Left renal cortex interstitium (tissue), 4 donors: ENCODE results near the gene PRF1. TPM values are rescaled to one million over a fixed set of nuclear protein-coding genes. Genes with fewer than 3 reads are reported as not detected.
A peak's percentile ranks its signal among the peaks of the same experiment; 100 is the strongest.

Experiments
- DNase-seq, 4 donors: peaks; one replicate each; pipeline ENCODE4 v3.0.0-alpha.2; 2013; ENCODE audit warnings: low read depth in 4 of 4, low spot score in 2 of 4, missing footprints in 1 of 4
- polyA plus RNA-seq, 4 donors: library from polyadenylated mRNA; unstranded; fragments of 120-200 nt; gene quantifications; one replicate each; pipeline ENCODE4 v1.2.1, GENCODE V29; 2013; ENCODE audit not compliant: insufficient read length in 4 of 4

PRF1 gene
- polyA plus RNA-seq, 4 donors, result 0.33 to 1.1 (median 0.67) TPM

DNA sequence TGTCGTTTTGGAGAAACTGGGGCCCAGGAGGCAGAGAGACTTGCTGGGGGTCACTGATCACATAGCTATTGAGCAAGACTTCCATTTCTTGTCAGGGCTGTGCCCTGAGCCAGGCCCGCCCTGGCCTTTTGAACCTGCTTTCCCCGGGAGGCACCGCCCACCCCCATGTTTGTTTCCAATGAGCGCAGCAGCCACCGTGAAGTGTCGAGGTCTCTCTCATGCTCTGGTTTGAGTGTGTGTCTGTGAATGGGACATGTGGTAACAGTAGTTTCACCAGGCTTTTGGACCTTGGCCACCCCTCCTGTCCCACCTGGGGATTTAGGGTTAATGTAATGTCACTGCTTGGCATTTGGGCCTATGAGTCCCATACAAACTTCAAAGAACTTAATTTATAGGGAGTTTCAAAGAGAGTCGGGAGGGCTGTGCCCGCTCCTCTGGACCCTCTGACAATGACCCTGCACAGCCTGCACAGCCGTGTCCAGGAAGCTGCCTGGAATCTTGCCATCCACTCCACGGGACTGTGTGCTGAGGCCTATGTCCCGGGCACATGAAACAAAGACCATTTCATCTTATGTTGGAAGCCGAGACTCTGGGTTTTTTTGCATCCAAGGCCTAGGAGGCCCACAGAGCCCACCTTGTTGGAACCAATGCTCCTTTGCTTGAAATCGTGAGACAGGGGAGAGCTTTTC, 6.3 kb downstream of the PRF1 start:
- no peak for DNase-seq

DNA sequence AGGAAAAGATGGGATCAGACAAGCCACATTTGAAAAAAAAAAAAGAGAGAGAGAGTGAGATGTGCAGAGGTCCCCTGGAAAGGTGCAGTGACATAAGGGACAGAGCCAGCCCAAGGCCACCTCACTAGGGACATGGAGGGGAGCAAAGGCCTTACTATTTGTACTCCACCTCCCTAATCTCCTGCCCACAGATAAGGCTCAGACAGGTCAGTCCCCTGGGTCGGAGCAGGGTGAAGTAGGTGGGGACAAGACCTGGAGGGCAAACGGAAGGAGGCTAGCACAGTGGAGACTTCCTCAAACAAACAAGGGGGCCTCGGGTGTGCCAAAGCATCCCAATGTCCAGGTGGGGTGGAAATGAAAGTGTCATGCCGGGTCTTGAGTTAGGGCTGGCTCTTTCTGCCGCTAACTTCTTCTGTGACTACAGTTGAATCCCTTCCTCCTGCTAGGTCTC, 7.0 kb downstream of the PRF1 start:
- DNase-seq, result no peak

DNA sequence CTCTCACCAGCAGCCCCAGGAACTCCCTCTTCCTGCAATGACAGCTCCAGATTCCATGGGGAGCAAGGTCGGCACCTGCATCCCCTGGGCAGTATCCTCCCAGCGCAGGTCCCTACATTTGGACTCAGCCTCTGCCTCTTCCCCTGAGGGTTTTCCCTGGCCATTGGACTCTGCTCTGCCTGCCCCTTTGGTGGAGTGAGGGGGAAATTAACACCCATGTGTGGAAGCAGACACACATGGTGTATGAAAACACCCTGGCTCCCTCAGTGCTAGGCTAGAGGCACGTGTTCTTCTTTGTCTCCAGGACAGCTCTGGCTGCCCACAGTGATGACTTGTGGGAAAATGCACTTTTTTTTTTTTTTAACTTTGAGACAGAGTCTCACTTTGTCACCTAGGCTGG, 8.4 kb downstream of the PRF1 start:
- no peak for DNase-seq

DNA sequence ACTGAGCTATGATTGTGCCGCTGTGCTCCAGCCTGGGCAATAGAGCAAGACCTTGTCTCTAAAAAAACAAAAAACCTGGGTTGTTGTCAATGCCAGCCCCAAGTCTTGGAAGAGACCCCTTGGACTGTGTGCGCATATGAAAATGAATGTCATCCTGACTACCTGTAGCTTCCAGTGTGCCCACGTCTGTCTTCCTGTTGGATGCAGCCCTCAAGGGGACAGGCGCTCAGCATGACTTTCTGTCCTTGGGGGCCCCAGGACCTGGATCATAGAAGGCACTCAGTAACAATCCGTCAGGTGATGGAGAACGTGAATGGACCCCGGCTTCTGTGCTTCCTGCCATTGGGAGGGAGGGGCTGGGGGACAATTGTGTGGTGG, 9.0 kb downstream of the PRF1 start:
- no peak for DNase-seq

DNA sequence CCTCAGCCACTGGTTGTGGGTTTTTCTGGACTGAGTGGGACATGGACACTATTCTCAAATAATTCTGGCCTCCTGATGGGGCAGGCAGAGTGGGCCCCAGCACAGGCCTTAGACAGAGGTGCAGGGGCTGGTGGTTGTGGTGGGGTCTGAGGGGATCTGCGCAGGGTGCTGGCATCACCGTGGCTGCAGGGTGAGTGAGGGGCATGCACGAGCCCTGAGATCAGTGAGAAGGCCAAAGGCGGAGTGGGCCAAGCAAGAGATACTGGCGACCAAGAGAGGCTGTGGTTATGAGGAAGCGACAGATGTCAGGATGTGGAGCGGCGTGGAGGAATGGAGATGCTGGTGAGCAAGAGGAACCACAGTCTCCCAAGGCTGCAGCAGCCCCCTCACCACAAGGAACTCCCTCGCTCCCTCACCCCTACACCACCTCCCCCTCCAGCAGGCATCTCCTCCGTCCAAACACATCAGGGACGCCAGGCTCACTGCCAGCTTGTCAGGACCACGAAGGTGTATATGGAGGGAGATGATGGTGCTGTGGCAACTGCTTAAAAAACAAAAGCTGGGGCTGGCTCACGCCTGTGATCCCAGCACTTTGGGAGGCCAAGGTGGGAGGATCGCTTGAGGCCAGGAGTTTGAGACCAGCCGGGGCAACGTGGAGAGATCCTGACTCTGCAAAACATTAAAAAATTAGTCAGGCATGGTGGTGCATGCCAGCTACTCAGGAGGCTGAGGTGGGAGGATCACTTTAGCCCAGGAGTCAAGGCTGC, 9.6 kb downstream of the PRF1 start:
- no peak for DNase-seq

DNA sequence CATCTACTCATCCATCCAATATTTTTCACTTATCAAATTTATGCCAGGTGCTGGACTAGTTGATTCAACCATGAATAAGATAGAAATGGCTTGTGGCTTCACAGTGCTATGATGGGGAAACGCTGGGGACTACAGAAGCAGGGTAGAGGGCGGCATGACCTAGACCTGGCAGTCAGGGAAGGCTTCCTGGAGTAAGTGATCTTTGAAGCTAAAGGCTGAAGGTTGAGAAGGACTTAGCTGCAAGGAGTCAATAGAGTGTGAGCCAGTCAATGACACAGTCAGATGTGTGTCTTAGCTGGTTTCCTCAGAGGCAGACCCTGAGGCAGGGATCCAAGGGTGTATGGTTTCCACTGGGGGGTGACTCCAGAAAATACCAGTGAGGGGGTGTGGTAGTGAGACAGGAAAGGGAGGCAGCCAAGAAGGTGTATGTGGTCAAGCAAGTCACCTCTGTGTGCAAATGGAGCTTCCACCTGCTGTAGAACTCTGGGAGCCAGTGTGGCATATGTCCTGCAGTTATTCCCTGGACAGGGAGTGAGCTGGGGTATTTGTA, 10.3 kb downstream of the PRF1 start:
- no peak for DNase-seq

DNA sequence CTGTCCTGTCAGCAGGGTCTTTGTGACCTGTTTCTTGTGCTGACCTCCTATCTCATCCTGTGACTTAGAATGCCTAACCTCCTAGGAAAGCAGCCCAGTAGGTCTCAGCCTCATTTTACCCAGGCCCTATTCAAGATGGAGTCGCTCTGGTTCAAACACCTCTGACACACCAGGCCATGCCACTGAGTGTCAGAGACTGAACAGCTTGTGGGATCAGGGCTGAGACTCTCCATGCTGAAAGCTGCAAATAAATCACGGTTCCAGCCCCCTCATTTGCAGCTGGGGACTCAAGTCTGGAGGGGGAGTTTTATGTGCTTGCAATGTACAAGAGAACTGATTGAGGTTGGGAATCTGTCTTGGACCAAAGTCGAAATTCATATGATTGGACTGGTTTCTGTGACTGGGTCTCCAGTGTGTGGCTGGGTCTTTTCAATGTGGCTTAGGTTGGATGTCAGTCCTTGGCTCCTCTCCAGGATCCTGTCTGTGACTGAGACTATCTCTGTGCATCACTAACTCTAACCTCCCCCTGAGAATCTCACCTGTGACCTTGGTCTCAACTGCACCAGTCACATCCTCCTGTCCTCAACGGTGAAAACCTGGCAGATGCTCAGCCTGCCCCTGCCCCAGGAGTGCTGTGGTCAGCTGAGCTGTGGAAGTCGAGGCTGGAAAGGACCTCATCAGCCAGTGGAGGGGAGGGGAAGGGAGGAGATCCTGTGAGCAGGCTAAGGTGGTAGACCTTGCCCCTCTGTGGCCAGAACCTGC, 11.7 kb downstream of the PRF1 start:
- DNase-seq, result no peak

DNA sequence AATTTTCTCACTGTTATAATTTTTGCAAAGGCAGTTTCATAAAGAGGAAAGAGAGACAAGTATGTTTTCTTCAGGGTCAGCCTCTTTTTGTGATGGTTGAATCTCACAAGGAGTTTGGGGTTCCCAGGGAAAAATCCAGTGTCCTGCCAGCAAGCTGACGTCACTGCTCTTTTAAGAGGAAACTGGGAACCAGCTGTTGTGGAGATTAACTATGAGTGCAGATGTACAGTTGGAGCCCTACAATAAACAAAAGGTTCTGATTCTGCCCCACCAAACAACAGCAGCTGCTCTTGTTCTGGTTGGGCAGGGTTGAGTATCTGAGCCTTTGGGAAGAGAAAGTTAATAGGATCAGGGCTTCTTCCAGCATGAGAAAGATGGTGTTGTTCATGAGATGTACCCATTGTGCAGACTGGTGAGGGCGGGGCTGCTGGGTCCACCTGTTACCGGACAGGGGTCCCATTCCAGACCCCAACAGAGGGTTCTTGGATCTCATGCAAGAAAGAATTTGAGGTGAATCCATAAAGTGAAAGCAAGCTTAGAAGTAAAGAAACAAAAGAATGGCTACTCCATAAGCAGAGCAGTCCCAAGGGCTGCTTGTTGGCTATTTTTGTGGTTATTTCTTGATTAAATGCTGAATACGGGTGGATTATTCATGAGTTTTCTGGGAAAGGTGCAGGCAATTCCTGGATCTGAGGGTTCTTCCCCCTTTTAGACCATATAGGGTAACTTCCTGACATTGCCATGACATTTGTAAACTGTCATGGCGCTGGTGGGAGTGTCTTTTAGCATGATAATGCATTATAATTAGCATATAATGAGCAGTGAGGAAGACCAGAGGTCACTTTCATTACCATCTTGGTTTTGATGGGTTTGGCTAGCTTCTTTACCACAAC, 12.5 kb downstream of the PRF1 start:
- DNase-seq, result no peak

DNA sequence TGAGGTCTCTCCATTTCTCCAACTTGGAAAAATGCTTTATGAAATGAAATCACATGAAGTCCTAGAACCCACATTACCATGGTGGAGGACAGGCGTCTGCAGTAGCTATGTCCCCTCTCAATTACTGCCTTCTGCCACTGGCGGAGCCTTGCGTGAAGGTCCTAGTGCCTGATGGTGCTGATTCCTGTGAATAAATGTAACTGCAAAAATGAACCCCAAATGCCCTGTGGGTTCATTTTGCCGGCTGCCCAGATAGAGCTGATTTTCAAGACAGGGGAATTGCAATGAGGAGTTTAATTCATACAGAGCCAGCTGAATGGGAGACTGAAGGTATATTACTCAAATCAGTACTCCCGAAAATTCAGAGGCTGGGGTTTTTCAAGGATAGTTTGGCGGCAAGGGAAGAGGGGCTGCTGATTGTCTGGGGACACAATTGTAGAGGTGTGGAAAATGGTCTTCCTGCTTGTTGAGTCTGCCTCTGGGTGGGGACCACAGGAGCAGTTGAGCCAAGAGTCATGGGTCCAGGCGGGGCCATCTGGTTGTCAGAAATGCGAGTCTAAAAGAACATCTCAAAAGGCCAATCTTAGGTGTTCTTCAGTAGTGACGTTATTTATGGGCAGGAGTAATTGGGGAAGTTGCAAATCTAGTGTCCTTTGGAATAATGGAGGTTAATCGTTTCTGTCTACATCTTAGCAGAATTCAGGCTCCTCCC, 13.5 kb downstream of the PRF1 start:
- DNase-seq, result no peak

DNA sequence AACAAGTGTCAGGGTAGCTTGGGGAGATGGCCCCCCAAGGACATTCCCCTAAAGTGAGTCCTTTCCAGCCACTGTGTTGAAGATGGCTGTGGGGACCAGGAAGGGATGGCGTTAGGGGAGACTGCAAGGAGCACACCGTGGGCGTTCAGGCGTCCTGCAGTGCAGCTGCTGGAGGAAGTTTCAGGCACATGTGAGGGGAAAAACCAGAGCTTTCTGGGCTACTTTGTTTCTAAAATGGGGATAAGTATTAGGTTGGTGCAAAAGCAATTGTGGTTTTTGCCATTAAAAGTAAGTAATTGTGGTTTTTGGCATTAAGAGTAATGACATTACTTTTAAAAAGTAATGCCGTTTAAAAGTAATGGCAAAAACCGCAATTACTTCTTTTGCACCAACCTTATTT, 14.3 kb downstream of the PRF1 start:
- DNase-seq, result no peak

DNA sequence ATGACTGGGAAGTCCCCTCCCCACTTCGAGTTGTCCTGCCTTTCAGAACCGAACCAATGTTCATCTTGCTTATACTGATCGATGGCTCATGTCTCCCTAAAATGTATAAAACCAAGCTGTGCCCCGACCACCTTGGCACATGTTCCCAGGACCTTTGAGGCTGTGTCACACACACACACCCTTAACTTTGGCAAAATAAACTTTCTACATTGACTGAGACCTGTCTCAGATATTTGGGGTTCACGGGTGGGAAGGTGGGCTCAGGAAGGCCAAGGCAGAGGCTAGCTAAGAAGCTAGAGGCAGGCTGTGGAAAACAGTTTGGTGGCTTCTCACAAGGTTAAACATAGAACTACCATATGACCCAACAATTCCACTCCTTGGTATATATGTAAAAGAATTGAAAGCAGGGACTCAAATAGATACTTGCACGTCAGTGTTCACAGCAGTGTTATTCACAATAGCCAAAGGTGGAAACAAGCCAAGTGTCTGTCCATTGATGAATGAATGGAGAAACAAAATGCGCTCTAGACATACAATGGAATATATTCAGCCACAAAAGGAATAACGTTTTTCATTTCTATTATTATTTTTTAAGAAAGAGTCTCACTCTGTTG, 15.4 kb downstream of the PRF1 start:
- no peak for DNase-seq

DNA sequence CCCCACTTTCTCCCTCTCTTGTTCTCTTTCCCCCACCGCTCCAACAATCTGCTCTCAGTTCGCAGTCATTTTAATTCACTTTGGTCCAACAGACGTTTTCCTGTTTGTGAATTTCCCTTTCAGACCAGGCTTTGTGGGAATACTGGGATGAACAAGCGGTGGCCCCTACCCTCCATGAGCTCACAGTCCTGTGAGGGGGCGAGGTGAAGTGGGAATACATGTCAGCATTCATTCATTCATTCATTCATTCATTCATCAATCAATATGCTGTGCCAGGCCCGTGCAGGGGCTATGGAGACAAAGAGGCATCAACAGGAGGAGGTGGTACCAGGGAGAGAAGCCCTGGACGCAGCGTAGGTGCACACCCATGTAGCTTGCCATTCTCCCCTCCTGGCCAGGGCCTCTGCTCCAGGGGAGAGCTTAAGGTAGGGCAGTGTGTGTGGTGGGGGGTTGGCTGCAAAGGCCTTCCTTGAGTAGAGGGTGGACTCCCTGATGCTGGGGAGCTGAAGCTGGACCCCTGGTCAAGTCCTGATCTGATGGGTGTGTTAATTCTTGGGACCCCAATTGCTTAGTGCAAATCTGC, 16.1 kb downstream of the PRF1 start:
- DNase-seq, result no peak

DNA sequence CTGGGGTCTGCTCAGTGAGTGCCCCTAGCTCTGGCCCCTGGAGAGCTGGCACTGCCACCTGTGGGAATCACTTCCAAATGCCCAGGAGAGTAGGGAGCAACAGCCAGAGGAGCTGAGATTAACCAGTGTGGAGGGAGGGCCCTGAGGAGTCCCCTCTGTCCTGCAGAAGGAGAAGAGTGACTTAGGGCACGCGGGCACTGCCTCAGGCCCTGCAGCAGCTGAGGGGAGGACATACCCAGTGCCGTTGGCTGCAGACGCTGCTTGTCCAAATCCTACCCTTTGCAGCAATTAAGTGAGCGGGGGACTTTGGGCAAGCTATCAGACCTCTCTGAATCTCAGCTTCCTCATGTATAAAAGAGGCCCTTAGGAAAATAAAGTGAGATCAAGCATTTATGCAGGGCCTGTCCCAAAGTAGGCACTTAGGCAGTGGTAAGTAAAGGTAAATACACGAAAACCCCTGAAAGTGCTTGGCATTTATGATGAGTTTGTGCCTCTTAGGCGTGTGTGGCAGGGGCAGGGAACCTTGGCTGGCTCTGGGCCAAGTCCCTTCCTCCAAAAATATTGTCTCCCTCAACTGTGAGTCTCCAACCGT, 16.9 kb downstream of the PRF1 start:
- DNase-seq, result no peak

DNA sequence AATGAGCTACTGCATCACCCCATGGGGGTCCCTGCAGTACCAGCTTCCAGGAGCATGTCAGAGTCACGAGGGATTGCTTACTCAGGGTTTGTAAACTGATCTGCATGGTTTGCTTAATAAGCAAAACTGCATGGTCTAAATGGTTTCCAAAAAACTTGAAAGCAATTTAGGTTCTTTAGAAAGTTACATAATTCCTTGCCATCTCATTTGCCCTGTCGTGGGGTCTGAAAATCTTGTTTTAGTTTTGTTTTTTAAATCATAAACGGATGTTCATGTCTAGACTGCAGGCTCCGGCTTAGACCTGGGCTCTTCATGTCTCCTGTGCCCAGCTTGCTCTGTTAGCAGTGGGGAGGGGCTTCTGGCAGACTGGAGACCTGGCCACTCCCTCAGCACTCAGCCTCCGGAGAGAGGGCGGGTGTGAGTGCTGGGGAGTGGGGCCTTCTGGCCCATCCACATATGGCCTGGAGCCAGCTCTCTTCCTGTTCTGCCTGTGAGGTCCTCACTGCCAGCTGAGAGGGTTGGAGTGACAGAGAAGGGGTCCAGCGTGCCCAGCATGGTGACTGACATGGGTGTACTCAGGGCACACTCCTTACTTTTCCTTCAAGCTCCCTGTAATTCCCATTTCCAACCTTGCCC, 17.5 kb downstream of the PRF1 start:
- DNase-seq, result peak in 1 of 4 donors; percentile 69

DNA sequence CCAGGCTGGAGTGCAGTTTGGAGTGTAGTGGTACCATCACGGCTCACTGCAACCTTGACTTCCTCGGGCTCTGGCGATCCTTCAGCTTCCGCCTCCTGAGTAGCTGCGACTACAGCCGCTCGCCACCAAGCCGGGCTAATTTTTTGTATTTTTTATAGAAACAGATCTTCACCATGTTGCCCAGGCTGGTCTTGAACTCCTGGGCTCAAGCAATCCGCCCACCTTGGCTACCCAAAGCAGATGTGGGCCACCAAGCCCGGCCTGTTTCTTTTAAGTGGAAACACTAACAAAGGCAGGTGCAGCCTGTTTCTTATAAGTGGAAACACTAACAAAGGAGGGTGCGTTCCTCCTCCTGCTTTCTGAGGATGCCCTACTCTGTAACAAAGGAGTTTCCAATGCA, 18.2 kb downstream of the PRF1 start:
- no peak for DNase-seq

DNA sequence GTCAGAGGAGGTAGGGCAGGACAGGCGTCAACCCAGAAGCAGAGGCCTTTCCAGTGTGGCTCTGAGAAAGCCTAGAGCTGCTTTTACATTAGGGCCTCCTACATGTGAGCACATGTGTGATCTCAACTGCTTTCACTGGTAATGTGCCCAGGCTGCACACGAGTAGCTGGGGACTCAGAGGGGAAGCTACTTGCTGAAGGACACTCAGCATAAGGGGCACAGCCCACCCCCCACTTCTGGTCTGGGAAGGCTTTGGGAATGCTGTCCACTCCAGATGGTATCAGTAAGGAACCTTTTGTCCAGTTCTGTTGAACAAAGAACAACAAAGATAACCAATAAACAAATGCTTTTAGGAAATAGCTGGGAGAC, 18.9 kb downstream of the PRF1 start:
- DNase-seq, result no peak

DNA sequence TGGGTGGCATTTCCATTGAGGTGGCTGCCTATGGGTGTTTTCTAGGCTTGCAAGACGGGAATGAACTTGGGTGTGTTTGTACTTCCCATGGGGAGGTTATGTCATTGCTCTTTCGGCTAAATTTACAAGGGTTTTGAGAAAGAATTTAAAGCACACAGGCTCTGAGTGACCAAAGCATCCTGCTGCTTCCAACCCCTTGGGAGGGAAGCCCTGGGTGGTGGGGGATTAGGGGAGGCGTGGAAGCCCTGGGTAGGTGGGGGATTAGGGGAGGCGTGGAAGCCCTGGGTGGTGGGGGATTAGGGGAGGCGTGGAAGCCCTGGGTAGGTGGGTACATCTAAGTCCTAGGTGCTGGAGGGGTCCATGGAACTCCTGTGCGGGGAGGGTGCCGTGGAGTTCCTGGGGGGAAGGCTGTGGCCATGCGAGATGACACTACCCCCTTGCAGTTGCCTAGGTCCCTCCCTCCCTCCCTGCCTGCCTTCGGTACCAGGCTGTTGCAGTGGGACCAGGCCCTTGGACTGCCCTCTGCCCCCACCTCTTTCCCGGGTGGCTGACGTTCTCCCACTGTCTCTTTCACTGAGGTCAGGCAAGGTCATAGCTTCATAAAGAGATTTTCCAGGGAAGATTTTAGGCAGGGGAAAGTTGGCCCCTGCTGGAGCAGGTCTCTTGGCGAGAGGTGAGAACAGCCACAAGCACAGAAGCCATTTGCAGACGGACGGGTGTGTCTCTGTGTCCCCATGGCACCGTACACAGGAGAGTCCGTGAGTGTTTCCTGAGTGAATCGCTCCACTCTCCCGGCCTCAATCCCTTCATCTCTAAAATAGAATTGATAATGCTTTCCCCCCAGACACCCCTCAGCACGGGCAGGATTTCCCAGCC, 19.5 kb downstream of the PRF1 start:
- DNase-seq, result no peak
